Measurements from ENCODE around the gene LUZP1.
"Not testable (repeated sequence)": the region's sequence is repeated elsewhere in the genome, so short reads cannot be mapped to it uniquely, and the experiment has no call there.

The LUZP1 gene

GRCh38 chr1:23168445-23169194, at the start of gene LUZP1:
LUZP1 (minus strand) TSS chr1:23168856.
- peak; percentile 81 for DNase-seq

GRCh38 chr1:23217421-23218115, 48.9 kb upstream of the LUZP1 start, which contains the start of gene HTR1D:
HTR1D (minus strand) TSS chr1:23217502; CDS start chr1:23194219, 23,283 bp downstream.
- DNase-seq: no peak

- peak; percentile 10 for DNase-seq
Observed at GRCh38 chr1:23216771-23217420, 48.2 kb upstream of the LUZP1 start.

- DNase-seq: no peak
Observed at GRCh38 chr1:23215751-23216449, 47.2 kb upstream of the LUZP1 start.

DNA sequence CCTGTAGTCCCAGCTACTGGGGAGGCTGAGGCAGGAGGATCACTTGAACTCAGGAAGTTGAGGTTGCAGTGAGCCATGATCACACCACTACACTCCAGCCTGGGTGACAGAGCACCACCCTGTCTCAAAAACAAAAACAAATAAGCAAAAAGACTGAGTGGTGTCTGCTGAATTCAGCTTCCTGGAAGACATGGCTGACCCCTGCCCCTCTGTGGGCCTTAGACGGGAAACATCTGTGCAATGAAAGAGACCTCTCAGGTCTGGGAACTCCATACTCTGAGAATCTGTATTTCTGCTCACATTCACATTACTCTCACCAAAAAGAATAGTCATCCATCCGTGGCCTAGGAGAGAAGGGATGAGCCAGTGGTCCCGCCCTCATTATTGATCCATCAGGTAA, 46.6 kb upstream of the LUZP1 start:
- DNase-seq: no peak

DNA sequence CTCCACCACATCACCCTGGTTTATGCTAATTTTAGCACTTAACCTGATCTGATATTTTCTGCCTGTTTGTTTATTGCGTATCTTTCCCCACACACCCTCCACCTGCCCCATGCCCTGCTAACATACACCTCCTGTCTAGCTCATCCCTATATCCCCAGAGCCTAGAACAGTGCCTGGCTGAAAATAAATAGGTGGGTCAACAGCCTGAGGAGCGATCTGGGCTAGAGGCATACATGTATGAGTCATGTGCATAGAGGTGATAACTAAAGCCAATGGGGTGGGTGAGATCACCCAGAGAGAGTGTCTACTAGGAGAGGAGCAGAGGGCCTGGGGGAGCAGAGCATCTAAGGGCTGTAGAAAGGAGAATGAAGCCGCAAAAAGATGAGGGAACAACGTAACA, 46.0 kb upstream of the LUZP1 start:
- no peak for DNase-seq

GRCh38 chr1:23211955-23212354, 43.3 kb upstream of the LUZP1 start:
- DNase-seq: no peak

GRCh38 chr1:23210963-23211362, 42.3 kb upstream of the LUZP1 start:
- no peak for DNase-seq

GRCh38 chr1:23210351-23210785, 41.7 kb upstream of the LUZP1 start:
- no peak for DNase-seq

- no peak for DNase-seq
Observed at GRCh38 chr1:23209770-23210169, 41.1 kb upstream of the LUZP1 start.

DNA sequence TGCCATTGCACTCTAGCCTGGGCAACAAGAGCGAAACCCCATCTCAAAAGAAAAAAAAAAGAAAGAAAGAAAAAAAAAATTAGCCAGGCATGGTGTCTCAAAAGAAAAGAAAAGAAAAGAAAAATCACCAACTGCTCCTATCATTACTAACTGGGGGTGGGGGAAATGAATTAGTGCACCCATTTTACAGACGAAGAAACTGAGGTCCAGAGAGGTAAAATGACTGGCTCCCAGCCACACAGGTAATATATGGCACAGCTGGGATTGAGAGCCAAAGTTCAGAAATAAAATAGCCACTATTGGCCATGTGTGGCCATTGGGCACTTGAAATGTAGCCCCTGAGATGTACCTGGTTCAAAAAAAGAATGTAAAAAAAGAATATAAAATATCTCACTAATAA, 39.9 kb upstream of the LUZP1 start:
- DNase-seq: no peak

- DNase-seq: not testable (repeated sequence)
Observed at GRCh38 chr1:23207733-23208132, 39.1 kb upstream of the LUZP1 start.

DNA sequence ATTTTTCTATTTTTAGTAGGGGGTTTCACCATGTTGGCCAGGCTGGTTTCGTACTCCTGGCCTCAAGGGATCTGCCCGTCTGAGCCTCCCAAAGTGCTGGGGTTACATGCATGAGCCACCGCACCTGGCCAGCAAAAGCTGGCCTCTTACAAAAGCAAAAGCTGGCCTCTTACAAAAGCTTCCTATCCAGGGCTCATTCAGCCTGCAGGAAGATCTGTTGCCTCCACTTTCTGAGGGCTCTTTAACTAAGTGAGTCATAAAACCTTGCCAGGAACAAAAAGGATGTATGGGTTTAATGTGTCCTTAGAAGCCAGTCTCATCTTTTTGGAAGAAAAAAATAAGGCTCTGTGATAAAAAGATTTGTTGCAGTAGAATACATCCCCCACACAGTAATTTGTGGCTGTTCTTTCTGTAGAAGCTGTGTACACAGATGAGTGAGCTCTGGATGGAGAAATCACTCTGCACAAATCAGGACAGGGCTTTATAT, 33.6 kb upstream of the LUZP1 start:
- no peak for DNase-seq

- no peak for DNase-seq
Observed at GRCh38 chr1:23200883-23201282, 32.2 kb upstream of the LUZP1 start.

DNA sequence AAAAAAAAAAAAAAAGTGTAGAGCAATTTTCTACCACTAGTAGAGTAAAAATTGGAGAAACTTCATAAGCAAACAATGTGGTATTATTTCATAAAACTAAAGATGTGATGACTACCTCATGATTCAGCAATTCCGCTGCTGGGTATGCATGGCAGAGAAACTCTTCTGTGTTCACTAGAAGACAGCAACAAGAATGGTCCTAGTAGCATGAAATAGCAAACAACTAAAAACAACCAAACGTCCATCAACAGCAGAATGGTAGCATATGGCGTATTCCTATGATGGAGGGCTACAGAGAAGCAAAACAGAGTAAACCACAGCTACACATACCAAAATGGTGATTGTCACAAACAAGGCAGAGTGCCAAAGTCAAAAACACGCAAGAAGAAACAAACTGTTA, 29.7 kb upstream of the LUZP1 start:
- DNase-seq: no peak

GRCh38 chr1:23196627-23197328, 28.1 kb upstream of the LUZP1 start:
- DNase-seq: no peak

GRCh38 chr1:23194119-23194984, 25.7 kb upstream of the LUZP1 start:
- DNase-seq: no peak

DNA sequence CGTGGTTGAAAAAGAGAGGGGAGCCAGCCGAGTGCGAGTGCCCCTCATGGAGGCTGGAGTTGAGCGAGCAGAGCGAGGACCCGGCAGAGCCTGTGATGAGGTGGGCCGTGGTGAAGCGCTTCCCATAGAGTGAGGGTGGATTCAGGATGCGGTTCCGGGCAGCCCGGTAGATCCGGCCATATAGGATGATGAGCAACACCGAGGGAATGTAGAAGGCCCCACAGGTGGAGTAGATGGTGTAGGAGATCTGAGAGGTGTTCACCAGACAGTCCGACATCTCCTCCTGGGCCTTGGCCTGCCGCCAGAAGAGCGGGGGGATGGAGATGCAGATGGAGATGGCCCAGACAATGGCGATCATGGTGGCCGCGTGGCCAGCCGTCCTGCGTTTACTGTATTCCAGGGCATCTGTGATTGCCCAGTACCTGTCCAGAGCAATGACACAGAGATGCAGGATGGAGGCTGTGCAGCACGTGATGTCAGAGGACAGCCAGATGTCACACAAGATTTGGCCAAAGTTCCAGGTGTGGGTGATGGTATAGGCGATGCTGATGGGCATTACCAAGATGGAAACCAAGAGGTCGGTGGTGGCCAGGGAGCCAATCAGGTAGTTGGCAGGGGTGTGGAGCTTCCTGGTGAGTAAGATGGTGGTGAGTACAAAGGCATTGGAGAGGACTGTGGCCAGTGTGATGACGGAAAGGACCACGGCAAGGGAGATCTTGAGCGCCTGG, 24.9 kb upstream of the LUZP1 start:
- DNase-seq: no peak

GRCh38 chr1:23191199-23191598, 22.5 kb upstream of the LUZP1 start:
- no peak for DNase-seq

- DNase-seq: not testable (repeated sequence)
Observed at GRCh38 chr1:23188936-23189452, 20.3 kb upstream of the LUZP1 start.

All from CD4-positive, alpha-beta T cell treated with Interleukin-21 for 1 hour (primary cell).